ENCODE results near the gene TRERF1.

The TRERF1 gene

GRCh38 chr6:42443312-42444060, 8.2 kb downstream of the TRERF1 start:
- Mint-ChIP-seq H3K27me3 (ENCODE audit: low read depth) (no peaks in the 10 kb centered on the region), H3K4me3 (no peak overlapping the region), H3K36me3 (ENCODE audit: low read depth) (peaks cover 36% of the 10 kb centered on the region), H3K27ac (no peak overlapping the region), H3K4me1 (ENCODE audit: low read depth) (peaks cover 49% of the 10 kb centered on the region), H3K9me3 (no peaks in the 10 kb centered on the region)

- Mint-ChIP-seq H3K4me1 (ENCODE audit: low read depth) (peaks cover 36% of the 10 kb centered on the region), H3K27me3 (ENCODE audit: low read depth) (no peaks in the 10 kb centered on the region), H3K4me3 (no peak overlapping the region), H3K27ac (no peak overlapping the region), H3K36me3 (ENCODE audit: low read depth) (peaks cover 33% of the 10 kb centered on the region), H3K9me3 (no peaks in the 10 kb centered on the region)
These were observed 10.0 kb downstream of the TRERF1 start for GRCh38 chr6:42441697-42442081.

GRCh38 chr6:42440778-42441696, 10.7 kb downstream of the TRERF1 start:
- Mint-ChIP-seq H3K9me3 (no peaks in the 10 kb centered on the region), H3K27ac (peak overlapping the region; percentile 35), H3K27me3 (ENCODE audit: low read depth) (no peaks in the 10 kb centered on the region), H3K4me1 (ENCODE audit: low read depth) (peaks cover 34% of the 10 kb centered on the region), H3K36me3 (ENCODE audit: low read depth) (peaks cover 30% of the 10 kb centered on the region), H3K4me3 (no peak overlapping the region)

- H3K4me1 Mint-ChIP-seq (ENCODE audit: low read depth) = peaks cover 26% of the 10 kb centered on the region
- peaks cover 3% of the 10 kb centered on the region for H3K9me3 Mint-ChIP-seq
- H3K27ac Mint-ChIP-seq = no peak overlapping the region
- no peaks in the 10 kb centered on the region for H3K27me3 Mint-ChIP-seq (ENCODE audit: low read depth)
- no peak overlapping the region for H3K4me3 Mint-ChIP-seq
- peaks cover 25% of the 10 kb centered on the region for H3K36me3 Mint-ChIP-seq (ENCODE audit: low read depth)
These were observed 11.7 kb downstream of the TRERF1 start for GRCh38 chr6:42440027-42440426.

- no peak overlapping the region for H3K27ac Mint-ChIP-seq
These were observed 14.9 kb downstream of the TRERF1 start for GRCh38 chr6:42436825-42437224.

DNA sequence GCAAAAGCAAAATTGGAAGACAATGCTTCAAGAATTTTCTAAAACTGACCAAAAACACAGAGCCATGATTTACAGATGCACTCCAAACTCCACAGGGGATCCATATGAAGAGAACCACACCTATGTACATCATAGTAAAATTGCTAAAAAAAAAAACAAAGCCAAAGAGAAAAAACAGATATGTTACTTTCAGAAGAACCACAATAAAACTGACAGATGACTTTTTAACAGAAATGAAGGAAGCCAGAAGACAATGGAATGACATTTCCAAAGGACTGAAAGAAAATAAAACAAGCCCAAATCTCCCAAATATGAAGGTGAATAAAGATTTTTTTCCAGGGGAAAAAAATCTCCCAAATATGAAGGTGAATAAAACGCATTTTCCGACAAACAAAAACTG, 17.5 kb downstream of the TRERF1 start:
- H3K4me1 Mint-ChIP-seq (ENCODE audit: low read depth) = peaks cover 23% of the 10 kb centered on the region
- H3K9me3 Mint-ChIP-seq = peaks cover 20% of the 10 kb centered on the region
- H3K27ac Mint-ChIP-seq = no peak overlapping the region
- peaks cover 52% of the 10 kb centered on the region for H3K36me3 Mint-ChIP-seq (ENCODE audit: low read depth)
- H3K4me3 Mint-ChIP-seq = no peak overlapping the region
- no peaks in the 10 kb centered on the region for H3K27me3 Mint-ChIP-seq (ENCODE audit: low read depth)

More at GRCh38 chr6:42436825-42437224, 14.9 kb downstream of the TRERF1 start:
- Mint-ChIP-seq H3K4me1 (ENCODE audit: low read depth) (peaks cover 17% of the 10 kb centered on the region), H3K27me3 (ENCODE audit: low read depth) (no peaks in the 10 kb centered on the region), H3K4me3 (no peak overlapping the region), H3K9me3 (peaks cover 20% of the 10 kb centered on the region), H3K36me3 (ENCODE audit: low read depth) (peaks cover 38% of the 10 kb centered on the region)

DNA sequence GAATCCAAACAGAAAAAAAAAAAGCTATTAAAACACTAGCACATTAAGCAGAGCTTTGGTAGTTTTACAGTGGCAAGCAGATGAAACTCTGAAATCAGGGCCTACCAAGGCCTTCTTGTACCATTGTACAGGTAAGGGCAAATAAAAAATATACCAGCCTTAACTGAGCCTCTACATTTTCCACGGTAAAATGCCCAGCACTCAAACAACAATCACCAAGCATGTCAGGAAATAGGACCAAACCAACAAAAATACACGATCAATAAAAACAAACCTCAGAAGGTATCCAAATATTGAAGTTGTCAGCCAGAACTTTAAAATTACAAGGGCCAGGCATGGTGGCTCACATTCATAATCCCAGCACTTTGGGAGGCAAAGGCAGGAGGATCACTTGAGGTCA, 18.3 kb downstream of the TRERF1 start:
- Mint-ChIP-seq H3K27ac (no peak overlapping the region), H3K36me3 (ENCODE audit: low read depth) (peaks cover 51% of the 10 kb centered on the region), H3K4me1 (ENCODE audit: low read depth) (peaks cover 26% of the 10 kb centered on the region), H3K9me3 (peaks cover 20% of the 10 kb centered on the region), H3K4me3 (no peak overlapping the region), H3K27me3 (ENCODE audit: low read depth) (no peaks in the 10 kb centered on the region)

DNA sequence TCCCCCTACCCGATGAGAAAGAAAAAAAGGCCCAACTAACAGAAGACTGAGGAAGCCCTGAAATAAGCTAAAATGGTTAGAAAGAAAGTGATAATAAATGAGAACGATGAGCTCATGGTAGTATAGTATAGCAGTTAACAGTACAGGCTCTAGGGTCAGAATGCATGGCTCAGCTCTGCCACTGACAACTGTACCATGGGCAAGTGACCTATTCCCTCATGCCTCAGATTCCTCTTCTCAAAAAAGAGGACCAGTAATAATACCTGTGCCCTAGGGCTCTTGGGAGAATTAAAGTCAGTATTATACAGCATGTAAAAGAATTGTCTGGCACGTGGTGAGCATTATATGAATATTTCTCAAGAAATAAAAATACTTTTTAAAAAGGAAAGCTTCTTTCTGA, 19.8 kb downstream of the TRERF1 start:
- Mint-ChIP-seq H3K4me3 (no peak overlapping the region), H3K27ac (no peak overlapping the region), H3K9me3 (peaks cover 20% of the 10 kb centered on the region), H3K27me3 (ENCODE audit: low read depth) (no peaks in the 10 kb centered on the region), H3K4me1 (ENCODE audit: low read depth) (peaks cover 32% of the 10 kb centered on the region), H3K36me3 (ENCODE audit: low read depth) (peaks cover 49% of the 10 kb centered on the region)

DNA sequence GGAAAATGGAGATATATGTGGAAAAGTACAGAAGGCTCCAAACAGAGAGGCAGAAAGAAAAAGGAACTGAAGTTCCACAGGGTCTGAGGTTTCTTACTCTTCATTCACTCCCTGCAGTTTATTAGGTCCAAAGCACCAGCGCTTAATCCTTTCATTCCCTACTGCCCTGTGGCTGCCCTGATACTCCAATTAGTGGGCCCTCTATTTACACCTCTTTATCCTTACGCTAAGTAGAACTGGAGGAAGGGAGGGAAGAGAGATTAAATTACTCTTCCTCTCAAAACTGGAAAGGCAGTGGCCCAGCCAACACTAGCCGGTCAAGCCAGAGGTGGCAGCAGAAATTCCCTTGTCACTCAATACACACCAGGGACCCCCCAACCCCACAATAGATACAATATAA, 20.4 kb downstream of the TRERF1 start:
- Mint-ChIP-seq H3K27me3 (ENCODE audit: low read depth) (no peaks in the 10 kb centered on the region), H3K9me3 (peaks cover 20% of the 10 kb centered on the region), H3K4me3 (no peak overlapping the region), H3K4me1 (ENCODE audit: low read depth) (peaks cover 32% of the 10 kb centered on the region), H3K27ac (peak overlapping the region; percentile 57), H3K36me3 (ENCODE audit: low read depth) (peaks cover 47% of the 10 kb centered on the region)

GRCh38 chr6:42429836-42430235, 21.9 kb downstream of the TRERF1 start:
- Mint-ChIP-seq H3K4me1 (ENCODE audit: low read depth) (peaks cover 40% of the 10 kb centered on the region), H3K36me3 (ENCODE audit: low read depth) (peaks cover 50% of the 10 kb centered on the region), H3K27me3 (ENCODE audit: low read depth) (no peaks in the 10 kb centered on the region), H3K27ac (no peak overlapping the region), H3K4me3 (no peak overlapping the region), H3K9me3 (peaks cover 16% of the 10 kb centered on the region)

DNA sequence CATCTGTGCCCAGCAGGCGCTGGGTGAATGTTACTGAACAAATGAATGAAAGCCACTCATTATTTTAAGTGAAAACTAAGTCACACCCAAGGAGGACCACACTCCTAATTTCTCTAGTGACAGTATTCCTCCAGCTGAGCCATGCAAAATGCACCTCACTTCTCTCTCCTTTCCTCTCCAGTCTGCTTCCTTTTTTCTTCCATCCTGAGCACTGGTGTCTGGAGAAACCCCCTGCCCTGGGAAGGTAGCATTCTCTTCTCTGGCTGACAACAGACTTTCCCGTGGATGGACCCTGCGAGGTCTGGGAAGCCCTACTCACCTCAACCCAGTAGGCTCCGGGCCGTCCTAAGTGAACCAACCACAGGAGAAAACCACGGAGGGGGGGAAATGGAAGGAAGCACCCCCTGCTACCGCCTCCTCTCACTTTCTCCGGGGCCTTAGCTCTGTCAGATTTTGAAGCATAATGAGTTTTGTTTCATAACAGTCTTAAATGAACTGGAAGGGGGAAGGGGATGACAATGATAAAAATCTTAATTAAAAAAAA, 22.6 kb downstream of the TRERF1 start:
- H3K9me3 Mint-ChIP-seq = peaks cover 9% of the 10 kb centered on the region
- no peak overlapping the region for H3K4me3 Mint-ChIP-seq
- H3K27ac Mint-ChIP-seq = peak overlapping the region; percentile 38
- peaks cover 45% of the 10 kb centered on the region for H3K4me1 Mint-ChIP-seq (ENCODE audit: low read depth)
- peaks cover 44% of the 10 kb centered on the region for H3K36me3 Mint-ChIP-seq (ENCODE audit: low read depth)
- H3K27me3 Mint-ChIP-seq (ENCODE audit: low read depth) = no peaks in the 10 kb centered on the region

- Mint-ChIP-seq H3K4me1 (ENCODE audit: low read depth) (peaks cover 51% of the 10 kb centered on the region), H3K36me3 (ENCODE audit: low read depth) (peaks cover 38% of the 10 kb centered on the region), H3K27ac (no peak overlapping the region), H3K9me3 (peaks cover 2% of the 10 kb centered on the region), H3K27me3 (ENCODE audit: low read depth) (no peaks in the 10 kb centered on the region), H3K4me3 (peak overlapping the region; percentile 1)
These were observed 23.2 kb downstream of the TRERF1 start for GRCh38 chr6:42428326-42429041.

DNA sequence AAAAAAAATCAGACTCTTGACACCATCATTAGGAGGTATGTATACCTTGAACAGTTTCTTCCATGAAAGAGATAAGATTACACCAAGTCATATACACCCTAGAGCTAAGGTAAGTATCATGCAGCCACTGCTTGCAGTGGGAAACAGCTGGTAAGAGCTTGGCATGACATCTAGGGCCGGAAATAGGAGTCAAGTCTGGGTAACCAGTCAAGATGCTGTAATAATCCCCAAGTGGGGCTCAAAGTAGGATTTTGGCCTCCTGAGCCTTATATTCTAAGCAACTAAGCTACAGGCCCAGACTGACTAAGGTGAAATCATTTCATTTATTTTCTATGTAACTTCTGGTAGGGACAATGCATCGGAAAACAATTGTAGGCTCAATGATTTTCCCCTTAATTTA, 23.9 kb downstream of the TRERF1 start:
- Mint-ChIP-seq H3K27me3 (ENCODE audit: low read depth) (no peaks in the 10 kb centered on the region), H3K4me1 (ENCODE audit: low read depth) (peaks cover 57% of the 10 kb centered on the region), H3K4me3 (no peak overlapping the region)

GRCh38 chr6:42426191-42426590, 25.5 kb downstream of the TRERF1 start:
- Mint-ChIP-seq H3K27me3 (ENCODE audit: low read depth) (no peaks in the 10 kb centered on the region), H3K36me3 (ENCODE audit: low read depth) (peaks cover 30% of the 10 kb centered on the region), H3K9me3 (no peaks in the 10 kb centered on the region), H3K27ac (no peak overlapping the region), H3K4me3 (no peak overlapping the region), H3K4me1 (ENCODE audit: low read depth) (peaks cover 56% of the 10 kb centered on the region)

More for the DNA sequence above, 23.9 kb downstream of the TRERF1 start:
- H3K36me3 Mint-ChIP-seq (ENCODE audit: low read depth) = peaks cover 36% of the 10 kb centered on the region
- H3K9me3 Mint-ChIP-seq = no peaks in the 10 kb centered on the region
- no peak overlapping the region for H3K27ac Mint-ChIP-seq
